Progenitor cell of endocrine pancreas (in vitro differentiated cells): ENCODE data around the gene LRCH3. TPM values are rescaled to one million over a fixed set of nuclear protein-coding genes. Genes with fewer than 3 reads are reported as not detected.

Experiments
- DNase-seq: peaks from one replicate; pipeline ENCODE4 v3.0.0; 2021; ENCODE audit warnings: low spot score; ENCODE audit not compliant: unreplicated experiment
- H3K27ac Mint-ChIP-seq: 2 replicates; pipeline ENCODE4 v1.8.0; 2021; ENCODE audit warnings: mild to moderate bottlenecking, moderate library complexity, mixed read lengths
- H3K27me3 Mint-ChIP-seq: 2 replicates; pipeline ENCODE4 v1.8.0; 2021; ENCODE audit warnings: mixed read lengths
- H3K36me3 Mint-ChIP-seq: 2 replicates; pipeline ENCODE4 v1.8.0; 2022; ENCODE audit warnings: mixed read lengths; ENCODE audit not compliant: insufficient read depth
- H3K4me1 Mint-ChIP-seq: 2 replicates; pipeline ENCODE4 v1.8.0; 2021; ENCODE audit warnings: low read depth, mixed read lengths
- H3K4me3 Mint-ChIP-seq: 2 replicates; pipeline ENCODE4 v1.8.0; 2021; ENCODE audit warnings: low read depth, mild to moderate bottlenecking, moderate library complexity, mixed read lengths
- H3K9me3 Mint-ChIP-seq: 2 replicates; pipeline ENCODE4 v1.8.0; 2021; ENCODE audit warnings: low read depth, mixed read lengths
- CTCF ChIP-seq: fragments of 200-600 bp; sonication (generic); IDR thresholded peaks from one replicate; pipeline ENCODE4 v1.5.0; 2021; ENCODE audit warnings: antibody characterized with exemption, mild to moderate bottlenecking; ENCODE audit not compliant: unreplicated experiment
- total RNA-seq: library from RNA; stranded (reverse); gene quantifications from 2 replicates; pipeline ENCODE4 v1.2.1, GENCODE V29; 2021

The LRCH3 gene
- total RNA-seq, 1 donor from 2014 or later, result 73.3 TPM

- H3K4me1 Mint-ChIP-seq, result peaks cover under 1% of the 10 kb centered on the region
- no peaks in the 10 kb centered on the region for H3K27me3 Mint-ChIP-seq
- peaks cover 25% of the 10 kb centered on the region for H3K36me3 Mint-ChIP-seq
- no peak for DNase-seq
- H3K9me3 Mint-ChIP-seq, result no peaks in the 10 kb centered on the region
- no peak overlapping the region for H3K27ac Mint-ChIP-seq
- H3K4me3 Mint-ChIP-seq, result no peak overlapping the region
- TF ChIP-seq CTCF, result no peak
Measured at GRCh38 chr3:197782230-197782629, 8.8 kb upstream of the LRCH3 start.

GRCh38 chr3:197784019-197784585 is 7.0 kb upstream of the LRCH3 start:
- no peaks in the 10 kb centered on the region for H3K27me3 Mint-ChIP-seq

GRCh38 chr3:197787412-197787811 is 3.6 kb upstream of the LRCH3 start:
- TF ChIP-seq CTCF, result no peak
- no peaks in the 10 kb centered on the region for H3K9me3 Mint-ChIP-seq
- H3K4me3 Mint-ChIP-seq, result no peak overlapping the region
- no peaks in the 10 kb centered on the region for H3K27me3 Mint-ChIP-seq
- H3K36me3 Mint-ChIP-seq, result peaks cover 3% of the 10 kb centered on the region
- peaks cover 10% of the 10 kb centered on the region for H3K4me1 Mint-ChIP-seq
- H3K27ac Mint-ChIP-seq, result peak overlapping the region; percentile 27
- DNase-seq, result no peak

More at GRCh38 chr3:197784019-197784585, 7.0 kb upstream of the LRCH3 start:
- H3K4me1 Mint-ChIP-seq, result peaks cover 6% of the 10 kb centered on the region
- no peak for DNase-seq
- TF ChIP-seq CTCF, result no peak
- H3K4me3 Mint-ChIP-seq, result no peak overlapping the region
- no peak overlapping the region for H3K27ac Mint-ChIP-seq
- peaks cover 16% of the 10 kb centered on the region for H3K36me3 Mint-ChIP-seq
- H3K9me3 Mint-ChIP-seq, result no peaks in the 10 kb centered on the region

- DNase-seq, result no peak
- Mint-ChIP-seq H3K27ac (no peak overlapping the region), H3K4me3 (no peak overlapping the region), H3K4me1 (peaks cover 17% of the 10 kb centered on the region), H3K27me3 (no peaks in the 10 kb centered on the region), H3K9me3 (no peaks in the 10 kb centered on the region), H3K36me3 (peaks cover under 1% of the 10 kb centered on the region)
- TF ChIP-seq CTCF, result no peak
Measured at GRCh38 chr3:197789309-197789708, 1.7 kb upstream of the LRCH3 start.

GRCh38 chr3:197790033-197790432 is 1.0 kb upstream of the LRCH3 start:
- no peak for TF ChIP-seq CTCF
- peak overlapping the region; percentile 91 for H3K27ac Mint-ChIP-seq

More at GRCh38 chr3:197790033-197790432, 1.0 kb upstream of the LRCH3 start:
- Mint-ChIP-seq H3K9me3 (no peaks in the 10 kb centered on the region), H3K36me3 (no peaks in the 10 kb centered on the region), H3K4me1 (peaks cover 17% of the 10 kb centered on the region), H3K4me3 (peak overlapping the region; percentile 97), H3K27me3 (no peaks in the 10 kb centered on the region)
- DNase-seq, result no peak
